Cerebellar cortex (tissue), 1 donor: ENCODE results near the gene PEBP1.
"Not testable (repeated sequence)": the region's sequence is repeated elsewhere in the genome, so short reads cannot be mapped to it uniquely, and the experiment has no call there.

Source experiments
- DNase-seq: peaks from one replicate; pipeline ENCODE4 v3.0.0-alpha.2; 2015; ENCODE audit warnings: low spot score

PEBP1 gene

GRCh38 chr12:118135788-118136558 is at the start of gene PEBP1:
PEBP1 (plus strand) TSS chr12:118136124; CDS start chr12:118136210, 86 bp downstream.
- peak; percentile 95 for DNase-seq

GRCh38 chr12:118089782-118090181 is 46.1 kb upstream of the PEBP1 start:
- no peak for DNase-seq

- DNase-seq = no peak
Measured at GRCh38 chr12:118094039-118094438, 41.9 kb upstream of the PEBP1 start.

DNA sequence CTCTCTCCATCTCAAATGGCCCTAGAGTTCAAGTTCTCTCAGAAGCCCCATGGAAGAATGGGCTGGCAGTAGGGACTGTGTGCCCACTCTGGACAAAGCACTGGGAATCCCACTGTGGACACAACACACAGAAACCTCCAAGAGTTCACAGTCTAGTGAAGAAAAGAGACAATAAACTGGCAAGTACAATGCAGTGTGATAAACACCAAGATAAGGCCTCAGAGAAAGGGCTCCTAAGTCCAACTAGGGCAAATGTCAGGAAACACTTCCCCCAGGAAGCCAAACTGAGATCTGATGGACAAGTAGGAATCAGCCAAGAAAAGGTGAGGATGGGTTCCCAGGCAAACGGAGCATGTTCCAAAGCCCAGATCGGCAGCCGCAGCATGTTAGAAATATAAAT is 37.5 kb upstream of the PEBP1 start:
- no peak for DNase-seq

- no peak for DNase-seq
Measured at GRCh38 chr12:118098911-118099671, 36.8 kb upstream of the PEBP1 start.

DNA sequence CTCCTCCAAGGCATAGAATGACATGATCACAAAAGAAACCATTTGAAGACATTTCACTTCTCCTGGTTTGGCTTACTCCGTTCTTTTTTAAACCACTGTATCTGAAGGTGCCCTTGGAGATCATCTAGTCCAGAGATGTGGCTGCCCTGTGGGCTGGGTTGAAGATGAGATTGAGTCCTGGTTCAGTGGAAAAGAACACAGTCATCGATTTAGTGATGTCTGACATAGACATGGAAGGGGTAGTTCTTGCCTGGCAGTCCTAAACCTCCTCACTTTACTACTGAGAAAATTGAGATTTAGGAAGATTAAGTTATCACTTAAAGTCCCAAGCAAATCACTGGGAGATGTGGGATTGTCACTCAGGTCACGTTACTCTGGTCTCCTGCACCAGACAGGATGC is 34.9 kb upstream of the PEBP1 start:
- DNase-seq = no peak

DNA sequence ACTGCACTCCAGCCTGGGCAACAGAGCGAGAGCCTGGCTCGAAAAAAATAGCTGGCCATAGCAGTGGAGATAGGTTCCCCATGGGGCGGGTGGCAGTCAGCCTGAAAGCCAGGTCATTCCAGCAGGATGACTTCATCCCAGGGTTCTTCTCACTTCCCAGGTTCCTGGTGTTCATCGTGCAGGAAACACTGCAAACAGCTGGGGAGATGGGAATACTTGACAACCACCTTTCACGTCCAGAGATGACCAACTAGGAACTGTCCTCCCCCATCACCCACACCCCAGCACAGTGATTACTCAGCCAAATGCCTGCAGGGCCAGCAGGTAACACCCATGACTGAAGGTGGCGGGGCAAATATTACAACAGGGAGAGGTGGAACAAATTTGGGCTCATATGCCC is 33.9 kb upstream of the PEBP1 start:
- DNase-seq = no peak

GRCh38 chr12:118102609-118103008 is 33.3 kb upstream of the PEBP1 start:
- DNase-seq = no peak

GRCh38 chr12:118103201-118103600 is 32.7 kb upstream of the PEBP1 start:
- peak; percentile 8 for DNase-seq

DNA sequence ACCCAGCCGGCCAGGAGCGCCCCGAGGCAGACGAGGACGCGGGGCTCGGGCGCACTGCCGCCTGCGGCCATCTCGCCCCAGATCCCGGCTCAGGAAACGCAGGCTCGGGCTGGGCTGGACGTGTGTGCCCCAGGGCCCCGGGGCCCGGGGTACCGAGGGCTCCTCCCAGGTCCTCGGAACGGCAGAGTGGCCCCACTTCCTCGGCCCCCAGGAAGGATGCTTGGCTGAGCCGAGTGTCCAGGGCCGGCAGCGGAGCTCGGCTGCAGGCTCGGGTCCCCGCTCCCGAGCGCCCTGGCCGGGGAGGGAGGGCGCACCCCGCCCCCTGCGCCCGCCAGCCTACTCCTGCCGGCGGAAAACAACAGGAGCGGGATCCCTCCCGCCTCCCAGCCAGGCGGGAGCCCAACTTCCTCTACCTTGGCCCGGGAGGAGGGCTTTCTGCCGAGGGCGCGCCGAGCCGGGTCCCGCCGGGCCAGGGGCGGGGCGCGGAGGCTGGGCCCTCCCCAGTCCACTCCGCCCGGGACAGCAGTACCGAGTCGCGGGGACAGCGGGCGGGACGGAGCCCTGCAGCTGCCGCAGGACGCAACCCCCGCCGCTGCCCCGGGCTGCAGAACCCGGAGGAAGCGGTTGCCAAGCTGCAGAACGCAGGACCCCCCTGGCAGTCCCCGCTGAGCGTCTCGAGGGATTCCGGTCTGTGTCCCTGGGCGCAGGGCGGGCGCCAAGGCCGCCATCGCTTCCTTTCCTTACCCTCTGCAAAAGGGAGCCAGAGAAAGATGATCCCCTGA is 32.1 kb upstream of the PEBP1 start, which contains the start of gene VSIG10:
TSS of gene VSIG10 (minus strand) at position 411 of the 782 bp plus-strand sequence. CDS start at position 71, 340 bp downstream.
- peak; percentile 37 for DNase-seq

- DNase-seq = no peak
Measured at GRCh38 chr12:118107011-118107410, 28.9 kb upstream of the PEBP1 start.

DNA sequence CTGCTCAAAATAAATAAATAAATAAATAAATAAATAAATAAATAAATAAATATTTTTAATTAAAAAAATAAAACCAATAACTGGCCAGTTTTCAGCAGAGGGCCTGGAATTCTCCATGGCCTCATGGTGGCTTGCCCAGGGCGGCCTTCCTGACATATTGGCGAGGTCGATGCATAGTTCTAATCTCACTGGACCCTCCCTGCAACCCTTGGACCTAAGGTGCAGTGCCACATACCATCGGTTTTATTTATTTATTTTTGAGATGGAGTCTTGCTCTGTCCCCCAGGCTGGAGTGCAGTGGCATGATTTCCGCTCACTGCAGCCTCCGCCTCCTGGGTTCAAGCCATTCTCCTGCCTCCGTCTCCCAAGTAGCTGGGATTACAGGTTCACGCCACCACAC is 28.2 kb upstream of the PEBP1 start:
- no peak for DNase-seq

DNA sequence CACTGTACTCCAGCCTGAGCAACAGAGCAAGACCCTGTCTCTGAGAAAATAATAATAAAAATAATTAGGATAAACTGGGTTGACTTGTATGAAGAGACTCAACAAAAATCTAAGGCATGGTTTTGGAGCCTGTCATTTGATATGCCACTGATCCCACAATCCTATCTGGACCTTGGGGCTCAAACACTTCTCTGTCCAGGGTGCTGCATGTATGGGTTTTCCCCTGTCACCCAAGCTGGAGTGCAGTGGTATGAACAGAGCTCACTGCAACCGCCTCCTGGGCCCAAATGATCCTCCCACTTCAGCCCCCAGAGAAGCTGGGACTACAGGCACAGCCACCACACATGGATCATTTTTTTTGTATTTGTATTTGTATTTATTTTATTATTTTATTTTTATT is 26.8 kb upstream of the PEBP1 start:
- DNase-seq = no peak

DNA sequence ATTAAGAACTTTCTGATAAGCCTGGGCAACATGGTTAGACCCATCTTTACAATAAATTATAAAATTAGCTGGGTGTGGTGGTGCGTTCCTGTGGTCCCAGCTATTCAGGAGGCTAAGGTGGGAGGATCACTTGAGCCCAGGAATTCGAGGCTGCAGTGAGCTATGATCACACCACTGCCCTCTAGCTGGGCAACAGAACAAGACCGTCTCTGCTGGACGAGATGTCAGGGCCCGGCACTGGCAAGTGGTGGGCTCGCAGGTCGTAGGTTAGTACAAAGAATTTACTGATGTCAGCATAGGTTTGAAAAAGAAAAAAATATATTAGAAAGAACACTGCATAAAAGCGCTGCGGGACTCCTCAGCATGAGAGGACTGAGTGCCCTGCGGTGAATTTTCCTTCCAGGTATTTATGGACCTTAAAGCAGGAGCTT is 16.5 kb upstream of the PEBP1 start:
- DNase-seq = no peak

DNA sequence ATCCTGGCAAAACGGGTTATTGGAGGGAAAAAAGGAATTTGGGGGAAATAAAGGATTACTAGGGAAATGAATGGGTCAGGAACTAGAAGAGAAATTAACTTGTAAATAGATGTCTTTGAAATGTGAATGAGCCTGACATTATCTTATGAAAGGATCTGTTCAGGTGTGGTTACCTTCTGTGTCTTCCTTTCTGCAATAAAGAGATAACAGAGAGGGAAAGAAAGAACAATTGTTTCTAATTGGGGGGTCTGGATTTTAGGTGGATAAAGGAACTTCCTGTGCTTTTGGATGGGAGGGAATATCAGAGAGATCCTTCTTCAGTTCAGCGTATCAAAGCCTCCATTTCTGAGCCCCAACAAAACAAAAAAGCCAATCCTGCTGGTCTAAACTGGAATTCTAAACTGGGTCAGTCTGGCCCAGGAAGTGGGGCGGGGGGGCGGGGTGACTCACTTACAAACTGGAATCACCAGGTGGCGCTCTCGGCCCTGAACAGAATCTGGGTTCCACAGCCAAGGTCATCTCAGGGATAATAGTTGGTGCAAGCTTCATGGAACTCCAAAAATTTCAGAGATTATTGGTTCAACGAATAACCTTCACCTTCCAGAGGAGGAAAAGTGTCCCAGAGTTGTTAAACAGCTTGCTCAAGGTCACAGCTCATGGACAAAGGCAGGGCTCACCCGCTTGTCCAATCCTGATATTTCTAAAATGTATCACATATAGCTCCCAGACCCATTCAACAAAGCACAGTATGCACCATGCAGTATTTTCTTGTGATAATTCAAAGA is 15.2 kb upstream of the PEBP1 start:
- peak; percentile 78 for DNase-seq

- no peak for DNase-seq
Measured at GRCh38 chr12:118122264-118122663, 13.7 kb upstream of the PEBP1 start.

- DNase-seq = no peak
Measured at GRCh38 chr12:118124333-118124874, 11.5 kb upstream of the PEBP1 start.

DNA sequence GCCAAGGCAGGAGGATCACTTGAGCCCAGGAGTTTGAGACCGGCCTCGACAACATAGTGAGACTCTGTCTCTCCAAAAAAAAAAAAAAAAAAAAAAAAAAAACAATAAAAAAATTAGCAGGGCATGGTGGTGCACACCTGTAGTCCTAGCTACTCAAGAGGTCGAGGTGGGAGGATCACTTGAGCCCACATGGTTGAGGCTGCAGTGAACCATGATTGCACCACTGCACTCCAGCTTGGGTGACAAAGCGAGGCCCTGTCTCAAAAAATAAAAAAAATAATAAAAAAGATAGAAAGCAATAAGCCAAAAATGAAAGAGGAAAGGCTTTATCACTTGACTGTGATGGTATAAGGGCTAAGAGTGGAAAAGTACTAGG is 10.2 kb upstream of the PEBP1 start:
- no peak for DNase-seq

GRCh38 chr12:118126119-118126757 is 9.7 kb upstream of the PEBP1 start:
- no peak for DNase-seq

DNA sequence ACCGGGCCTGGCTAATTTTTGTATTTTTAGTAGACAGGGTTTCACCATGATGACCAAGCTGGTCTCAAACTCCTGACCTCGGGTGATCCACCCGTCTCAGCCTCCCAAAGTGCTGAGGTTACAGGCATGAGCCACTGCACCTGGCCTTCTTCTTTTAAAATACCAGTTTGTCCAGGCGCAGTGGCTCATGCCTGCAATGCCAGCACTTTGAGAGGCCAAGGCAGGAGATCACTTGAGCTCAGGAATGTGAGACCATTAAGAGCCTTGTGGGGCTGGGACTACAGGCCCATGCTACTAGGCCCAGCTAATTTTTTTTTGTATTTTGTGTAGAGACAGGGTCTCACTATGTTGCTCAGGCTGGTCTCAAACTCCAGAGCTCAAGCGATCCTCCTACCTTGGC is 8.1 kb upstream of the PEBP1 start:
- no peak for DNase-seq

- not testable (repeated sequence) for DNase-seq
Measured at GRCh38 chr12:118129436-118129835, 6.5 kb upstream of the PEBP1 start.
